ENCODE results near the gene GCN1.

DNA sequence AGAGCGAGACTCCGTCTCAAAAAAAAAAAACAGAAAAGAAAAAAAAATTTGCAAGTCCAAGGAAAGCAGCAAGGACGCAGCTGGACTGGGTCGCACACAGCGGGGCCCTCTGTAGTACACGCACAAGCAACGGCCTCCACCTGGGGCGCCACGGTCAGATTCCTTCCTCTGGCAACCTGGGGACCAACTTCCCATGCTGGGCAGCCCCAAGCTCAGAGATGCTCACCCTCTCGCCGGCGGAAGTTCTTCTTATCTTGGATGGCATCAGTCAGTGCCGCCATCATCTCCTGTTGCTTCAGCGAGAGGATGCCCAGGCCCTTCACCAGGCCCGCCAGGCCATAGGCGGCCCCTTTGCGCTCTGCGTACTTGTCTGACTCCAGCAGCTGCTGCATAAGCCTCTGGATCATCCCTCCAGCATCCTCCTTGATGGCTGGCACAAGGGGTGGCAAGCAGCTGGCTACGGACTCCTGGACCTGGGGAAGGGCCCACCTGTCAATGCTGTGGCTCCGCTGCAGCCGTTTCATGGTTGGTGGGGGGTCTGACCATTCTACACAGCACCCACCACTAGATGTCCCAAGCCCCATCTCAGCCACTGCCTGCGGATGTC is 43.5 kb downstream of the GCN1 start:
- TF ChIP-seq ZSCAN20 (CRISPR knock-in tag; IDR thresholded peaks at IDR 0.05): no peak
- no peak for TF ChIP-seq EP300 (IDR thresholded peaks at IDR 0.05)
- no peak for TF ChIP-seq BHLHE40 (IDR thresholded peaks at IDR 0.05; ENCODE audit: low read depth, low read length)
